ENCODE data around the gene CLASP1.
"Not testable (repeated sequence)": the region's sequence is repeated elsewhere in the genome, so short reads cannot be mapped to it uniquely, and the experiment has no call there.

CLASP1 gene

GRCh38 chr2:121659933-121660332, 10.7 kb upstream of the CLASP1 start:
- DNase-seq = no peak

GRCh38 chr2:121658393-121658792, 9.1 kb upstream of the CLASP1 start:
- not testable (repeated sequence) for DNase-seq

GRCh38 chr2:121653035-121653434, 3.8 kb upstream of the CLASP1 start:
- DNase-seq = no peak

GRCh38 chr2:121650315-121650930, 1.2 kb upstream of the CLASP1 start:
- DNase-seq = peak; percentile 71

- peak; percentile 98 for DNase-seq
These were observed 493 bp upstream of the CLASP1 start for GRCh38 chr2:121649596-121650314.

- DNase-seq = peak; percentile 63
These were observed 785 bp downstream of the CLASP1 start for GRCh38 chr2:121648206-121649148.

GRCh38 chr2:121647396-121647795, 1.9 kb downstream of the CLASP1 start:
- no peak for DNase-seq

- no peak for DNase-seq
These were observed 4.5 kb downstream of the CLASP1 start for GRCh38 chr2:121644715-121645114.

GRCh38 chr2:121643877-121644276, 5.4 kb downstream of the CLASP1 start:
- DNase-seq = no peak

- no peak for DNase-seq
These were observed 8.6 kb downstream of the CLASP1 start for GRCh38 chr2:121640380-121641316.

- not testable (repeated sequence) for DNase-seq
These were observed 9.4 kb downstream of the CLASP1 start for GRCh38 chr2:121639846-121640245.

GRCh38 chr2:121638333-121638732, 10.9 kb downstream of the CLASP1 start:
- no peak for DNase-seq

- no peak for DNase-seq
These were observed 13.9 kb downstream of the CLASP1 start for GRCh38 chr2:121635371-121635770.

- peak; percentile 6 for DNase-seq
These were observed 14.6 kb downstream of the CLASP1 start for GRCh38 chr2:121634354-121635307.

- no peak for DNase-seq
These were observed 15.8 kb downstream of the CLASP1 start for GRCh38 chr2:121633463-121633862.

- no peak for DNase-seq
These were observed 21.7 kb downstream of the CLASP1 start for GRCh38 chr2:121627525-121628050.

GRCh38 chr2:121626777-121627524, 22.3 kb downstream of the CLASP1 start:
- no peak for DNase-seq

- no peak for DNase-seq
These were observed 23.3 kb downstream of the CLASP1 start for GRCh38 chr2:121625953-121626352.

- DNase-seq = no peak
These were observed 32.1 kb downstream of the CLASP1 start for GRCh38 chr2:121617042-121617599.

GRCh38 chr2:121613774-121614173, 35.5 kb downstream of the CLASP1 start:
- no peak for DNase-seq

Data from RPMI8226 (cell line).